Measurements from ENCODE around the gene NCAPG2.

GRCh38 chr7:158618745-158619140 is 85.9 kb downstream of the NCAPG2 start:
- TF ChIP-seq CTCF (IDR thresholded peaks at IDR 0.05) (no peak), POLR2A (IDR thresholded peaks at IDR 0.05) (no peak)
